GM18498 (cell line): ENCODE results near the gene SPOP.

Experiments
- ATAC-seq: cut with Tn5 transposase; IDR thresholded peaks from one replicate; pipeline ENCODE4 v1.9.1; 2021; ENCODE audit warnings: mild to moderate bottlenecking, moderate library complexity; ENCODE audit not compliant: unreplicated experiment

SPOP gene

DNA sequence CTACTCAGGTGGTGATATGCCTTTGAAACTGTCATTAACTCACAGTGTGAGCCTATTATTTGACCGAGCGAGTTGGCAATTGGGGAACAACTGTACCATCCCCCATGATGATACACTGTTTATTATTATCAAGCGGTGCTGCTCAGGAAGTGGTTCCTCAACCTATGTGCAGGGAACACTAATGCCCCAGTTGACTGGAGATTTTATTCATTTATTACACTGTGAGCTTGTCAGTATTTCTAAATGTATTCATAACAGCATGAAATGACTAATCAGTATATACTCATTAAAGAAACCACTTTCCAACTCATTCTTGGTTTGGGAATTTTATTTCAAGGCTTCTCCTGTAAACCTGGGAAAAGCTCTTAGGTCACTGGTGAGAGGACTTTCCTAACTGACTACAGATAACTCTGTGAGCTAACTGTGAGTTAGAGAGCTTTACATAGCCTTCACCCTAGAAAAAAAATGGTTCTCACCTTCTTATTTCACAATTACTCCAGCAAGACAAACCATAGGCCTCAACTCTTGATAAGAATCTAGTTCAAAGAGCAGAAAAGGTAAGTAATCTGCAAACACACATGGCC, 59.8 kb downstream of the SPOP start:
- ATAC-seq = no peak

DNA sequence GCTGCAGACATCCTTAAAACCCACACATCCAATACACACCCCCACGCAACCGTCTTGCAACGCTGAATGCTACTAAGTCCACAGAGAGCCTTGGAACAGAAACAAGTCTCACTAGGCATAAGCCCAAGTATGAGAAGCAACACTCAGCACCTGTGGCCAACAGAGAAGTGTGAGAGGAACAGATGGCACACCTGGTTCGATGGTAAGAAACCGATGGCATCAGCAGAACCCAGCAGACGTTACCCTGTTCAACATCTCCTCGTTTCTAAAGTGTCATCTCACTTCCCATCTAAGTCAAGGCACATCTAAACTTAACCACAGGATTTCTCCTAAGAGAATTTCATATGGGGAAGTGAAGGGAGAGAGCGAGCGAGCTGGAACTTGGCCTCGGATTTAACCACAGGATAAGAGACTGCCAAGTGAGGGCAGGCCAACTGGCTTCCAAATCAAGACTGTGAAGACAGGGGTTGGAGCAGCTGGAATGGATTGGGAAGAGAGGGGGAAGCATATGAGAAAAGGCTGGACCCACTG, 61.2 kb downstream of the SPOP start:
- ATAC-seq = no peak

DNA sequence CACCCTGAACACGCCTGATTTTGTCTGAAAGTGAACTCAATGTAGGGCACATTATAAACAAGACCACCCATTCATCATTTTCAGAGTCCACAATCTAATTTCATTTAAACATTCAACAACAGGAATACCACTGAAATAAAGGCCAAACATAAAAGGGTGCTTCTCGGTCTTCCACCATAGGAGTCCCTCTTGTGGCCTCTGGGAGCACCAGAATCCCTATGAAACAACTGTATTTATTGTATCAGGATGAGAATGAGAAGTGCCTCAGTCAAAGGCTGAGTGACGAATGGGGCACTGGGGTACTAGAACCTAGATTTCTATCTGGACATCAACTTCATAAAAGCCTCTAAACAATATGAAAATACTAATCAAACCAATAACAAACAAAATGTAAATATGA, 61.8 kb downstream of the SPOP start:
- ATAC-seq = no peak

DNA sequence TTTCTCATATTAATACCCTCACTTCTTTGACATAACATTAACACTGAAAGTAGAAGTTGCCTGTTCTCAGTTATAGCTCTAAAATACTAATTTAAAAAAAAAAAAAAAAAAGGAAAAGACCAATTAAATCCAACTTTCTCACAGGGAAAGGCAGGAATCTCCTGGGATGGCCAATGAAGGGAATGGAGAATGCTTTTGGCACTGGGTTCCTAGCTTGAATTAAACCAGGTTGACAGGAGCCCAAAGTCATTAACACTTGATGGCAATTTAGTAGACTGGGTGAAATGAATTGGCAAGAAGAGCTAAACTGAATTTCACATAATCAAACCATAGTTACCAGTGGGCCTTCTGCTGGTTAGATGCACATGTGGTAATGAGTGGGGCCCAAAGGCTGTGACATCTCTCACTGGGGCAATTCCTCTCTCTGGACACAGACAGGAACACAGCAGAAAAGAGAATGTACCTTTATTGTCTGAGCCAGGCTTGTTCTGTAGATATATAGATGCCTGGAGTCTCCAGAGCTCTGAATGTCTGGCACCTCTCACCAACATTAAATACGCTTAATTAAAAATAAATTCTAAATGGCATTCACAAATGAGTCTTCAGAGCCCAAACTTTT, 64.6 kb downstream of the SPOP start:
- no peak for ATAC-seq

DNA sequence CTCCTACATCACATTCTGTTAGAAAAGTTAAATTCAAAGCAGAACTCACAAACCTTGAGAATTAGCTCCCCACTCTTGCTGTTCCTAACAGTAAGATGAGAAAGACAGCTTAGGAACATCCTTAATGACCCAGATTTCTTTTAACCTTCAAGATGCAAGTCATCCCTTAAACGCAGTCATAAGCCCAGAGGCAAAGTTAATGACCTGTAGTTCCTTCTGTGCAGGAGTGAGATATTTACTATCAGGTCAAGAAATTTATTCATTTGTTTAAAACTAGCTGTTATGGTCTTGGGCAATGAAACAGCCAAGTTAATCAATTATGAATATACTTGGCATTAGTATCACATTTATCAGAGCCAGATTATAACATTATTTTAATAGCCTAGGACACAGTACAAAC, 65.2 kb downstream of the SPOP start:
- ATAC-seq = no peak

DNA sequence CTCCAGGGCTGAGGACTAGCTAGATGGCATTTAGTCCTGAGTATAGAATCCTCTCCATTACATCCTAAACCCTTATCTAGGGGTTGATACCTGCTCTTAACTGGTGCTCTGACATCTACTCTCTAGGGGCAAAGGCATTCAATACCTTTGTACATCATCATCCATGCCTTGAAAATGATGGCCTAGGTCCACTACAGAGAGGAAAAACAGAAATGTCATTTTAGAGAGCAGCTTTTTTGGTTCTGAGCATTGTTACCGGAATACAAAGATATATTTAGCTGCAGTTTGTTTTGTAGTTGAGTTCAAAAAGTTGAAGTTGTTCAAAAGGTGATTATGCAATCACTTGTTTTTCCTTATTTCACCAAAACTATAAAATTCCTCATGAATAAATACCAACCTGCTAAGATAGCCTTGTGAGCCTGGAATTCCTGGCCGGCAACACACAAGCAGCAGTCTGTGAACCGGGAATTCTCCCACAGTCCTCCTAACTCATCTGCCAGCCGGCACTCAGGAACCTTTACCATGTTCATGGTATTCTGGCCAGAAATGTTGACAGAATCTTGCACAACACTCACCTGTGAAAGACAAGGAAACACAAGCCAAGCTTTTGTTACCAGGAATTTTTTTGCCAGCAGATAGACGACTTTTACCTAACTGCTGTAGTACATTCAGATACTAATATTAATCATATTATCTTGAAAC, 66.9 kb downstream of the SPOP start:
- ATAC-seq = no peak

DNA sequence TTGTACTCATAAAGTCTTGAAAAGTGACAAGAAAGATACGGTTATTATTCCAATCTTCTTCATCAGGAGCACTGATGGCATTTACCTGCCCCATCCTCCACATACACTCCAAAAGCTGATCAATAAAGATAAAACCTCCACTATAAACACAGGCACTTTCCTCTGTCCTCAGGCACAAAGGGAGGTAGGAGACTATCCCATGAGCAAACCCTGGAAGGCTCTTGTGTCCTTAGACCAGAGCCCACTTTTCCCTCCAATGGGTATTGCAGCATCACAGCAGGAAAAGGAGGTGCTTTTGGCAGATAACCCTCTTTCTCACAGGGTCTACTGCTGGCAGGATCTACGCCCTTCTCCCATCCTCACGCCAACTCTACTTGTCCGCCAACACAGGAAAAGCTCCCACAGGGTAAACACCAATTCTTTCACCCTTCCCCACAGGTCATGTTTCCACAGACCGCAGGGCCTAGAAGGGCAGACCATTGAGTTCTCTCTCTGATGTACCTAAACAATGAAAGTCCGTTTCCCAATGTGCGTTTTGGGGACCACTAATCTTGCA, 73.5 kb downstream of the SPOP start:
- ATAC-seq = no peak

DNA sequence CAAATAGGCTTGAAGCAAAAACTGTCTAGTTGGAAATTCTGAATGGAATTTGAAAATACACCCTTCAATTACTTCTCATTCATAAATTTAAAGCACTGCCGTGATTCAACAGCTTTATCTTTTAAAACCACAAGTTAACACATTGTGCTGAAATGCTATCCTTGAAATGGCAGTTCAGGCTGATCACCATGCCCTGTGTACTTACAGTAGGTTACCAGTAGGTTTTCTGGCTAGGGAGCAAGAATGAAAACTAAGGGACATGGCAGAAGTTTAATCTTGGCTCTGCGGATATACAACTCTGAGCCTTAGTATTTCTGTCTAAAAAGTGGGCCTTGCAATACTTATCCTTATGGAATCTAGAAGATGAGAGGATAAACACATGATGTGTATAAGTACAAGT, 74.2 kb downstream of the SPOP start:
- no peak for ATAC-seq

DNA sequence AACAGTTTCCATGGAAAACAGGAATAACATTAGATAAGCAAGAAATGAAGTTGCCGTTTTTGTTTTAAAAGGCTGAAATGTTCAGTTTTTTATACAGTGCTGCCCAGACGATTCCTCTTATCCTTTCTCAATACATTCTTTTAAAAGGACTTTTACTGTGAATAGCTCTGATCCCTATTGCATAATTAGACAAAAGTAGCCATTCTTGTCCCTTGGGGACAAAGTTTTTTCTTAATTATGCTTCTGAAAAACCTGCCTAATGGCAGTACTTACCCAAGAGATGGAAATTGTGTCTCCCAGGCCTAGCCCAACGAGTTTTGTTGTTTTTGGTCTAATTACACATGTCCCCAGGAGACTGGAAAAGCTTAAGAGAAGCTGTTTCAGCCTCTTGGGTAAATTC, 74.7 kb downstream of the SPOP start:
- ATAC-seq = no peak

DNA sequence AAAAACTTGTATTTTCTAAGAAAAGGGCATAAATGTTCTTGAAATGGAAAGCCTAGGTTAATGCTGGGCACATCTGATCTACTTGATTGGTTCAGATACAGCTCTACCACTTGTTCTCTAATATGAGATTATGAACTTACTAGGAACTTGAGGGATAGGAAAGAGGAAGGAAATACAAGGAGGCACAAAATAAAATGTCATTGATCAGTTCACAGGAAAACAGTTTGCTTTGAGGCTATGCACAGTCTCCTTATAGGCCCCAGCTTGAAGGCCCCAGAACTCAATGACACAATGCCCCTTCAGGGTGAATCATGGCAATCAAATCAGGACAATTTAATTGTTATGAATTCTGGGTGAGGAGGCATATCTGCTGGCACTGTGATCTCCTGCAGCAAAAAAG, 75.1 kb downstream of the SPOP start:
- no peak for ATAC-seq

DNA sequence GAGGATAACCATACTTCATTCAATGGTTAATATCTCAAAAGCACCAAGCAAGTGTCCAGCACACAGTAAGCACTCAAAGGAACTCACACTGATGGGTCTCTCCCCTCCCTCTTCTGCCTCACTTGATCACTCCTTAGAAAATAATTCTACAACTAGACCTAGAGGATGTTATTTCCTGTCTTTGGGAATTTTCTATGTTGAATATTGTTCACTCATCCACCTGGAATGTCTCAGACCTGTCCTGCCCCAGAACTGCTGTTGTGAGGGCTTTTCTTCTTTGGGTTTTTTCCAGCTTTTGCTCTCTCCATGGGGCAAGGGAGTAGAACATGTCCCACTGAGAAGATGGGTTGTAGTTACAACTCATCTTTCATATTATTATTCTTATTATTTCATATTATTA, 76.9 kb downstream of the SPOP start:
- no peak for ATAC-seq

DNA sequence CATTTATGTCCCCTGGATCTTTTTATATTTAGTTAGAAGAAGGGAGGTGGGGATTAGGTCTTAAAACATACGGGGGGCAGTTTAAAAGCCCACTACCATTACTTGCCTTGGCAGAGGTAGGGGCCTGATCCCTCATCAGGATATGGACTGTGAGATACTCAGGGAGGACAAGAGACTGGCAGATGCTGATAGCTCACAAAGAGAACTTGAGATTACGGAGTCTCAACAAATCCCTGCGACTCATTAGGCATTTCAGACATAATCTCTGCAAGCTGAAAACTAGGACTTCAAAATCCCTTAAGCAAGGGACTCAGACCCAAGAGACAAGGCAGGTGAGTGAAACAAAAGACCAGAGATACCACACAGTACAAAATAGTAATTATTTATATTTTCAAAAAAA, 79.0 kb downstream of the SPOP start:
- no peak for ATAC-seq

DNA sequence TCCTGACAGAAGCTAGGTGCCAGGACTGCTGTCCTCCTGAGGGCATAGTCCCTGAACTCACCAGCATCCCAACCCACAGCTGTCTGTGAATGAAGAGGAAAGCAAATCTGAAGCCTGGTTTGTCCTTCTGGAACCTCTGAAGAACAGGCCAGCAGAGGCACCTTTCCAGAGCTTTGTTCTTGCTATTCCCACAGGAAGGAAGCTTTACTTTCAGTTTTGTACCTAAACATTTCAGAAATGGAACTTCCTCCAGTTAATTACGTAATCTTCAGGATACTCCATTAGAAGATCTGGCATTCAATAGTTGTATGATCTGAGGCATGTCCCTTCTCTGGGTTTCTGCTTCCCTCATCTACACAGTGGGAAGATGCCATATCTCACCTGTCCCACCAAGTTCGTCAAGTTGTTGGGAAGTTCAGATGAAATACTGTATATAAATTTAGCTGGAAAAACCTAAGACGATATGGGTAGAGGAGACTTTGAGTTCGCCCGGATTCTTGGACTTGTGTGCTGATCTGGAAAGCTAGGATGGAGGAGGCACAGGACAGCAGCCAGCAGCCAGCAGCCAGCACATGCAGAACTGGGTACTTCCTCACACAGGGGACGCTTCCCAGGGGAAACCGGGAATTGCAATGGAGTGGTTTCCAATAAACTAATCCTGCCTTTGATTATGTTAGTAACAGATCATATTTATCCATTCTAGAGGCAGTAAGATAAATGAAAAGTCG, 79.8 kb downstream of the SPOP start:
- no peak for ATAC-seq

DNA sequence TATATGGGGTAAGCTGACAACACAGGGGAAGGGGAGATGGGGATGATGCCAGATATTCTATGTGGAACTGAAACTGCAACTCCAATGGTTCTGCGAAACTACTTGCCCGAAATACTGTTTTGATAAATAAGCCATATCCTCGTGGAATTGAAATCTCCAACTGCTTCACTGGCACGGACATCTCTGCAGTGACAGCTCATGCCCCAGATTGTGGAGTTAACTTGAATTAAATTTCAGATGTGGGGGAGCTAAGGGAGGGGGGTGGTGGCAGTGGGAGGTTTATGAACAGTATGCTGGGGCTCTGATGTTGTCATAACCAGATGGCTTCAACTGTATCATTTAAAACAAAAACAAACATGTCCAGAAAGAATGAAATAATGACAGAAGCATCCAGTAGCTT, 80.5 kb downstream of the SPOP start:
- ATAC-seq = no peak

DNA sequence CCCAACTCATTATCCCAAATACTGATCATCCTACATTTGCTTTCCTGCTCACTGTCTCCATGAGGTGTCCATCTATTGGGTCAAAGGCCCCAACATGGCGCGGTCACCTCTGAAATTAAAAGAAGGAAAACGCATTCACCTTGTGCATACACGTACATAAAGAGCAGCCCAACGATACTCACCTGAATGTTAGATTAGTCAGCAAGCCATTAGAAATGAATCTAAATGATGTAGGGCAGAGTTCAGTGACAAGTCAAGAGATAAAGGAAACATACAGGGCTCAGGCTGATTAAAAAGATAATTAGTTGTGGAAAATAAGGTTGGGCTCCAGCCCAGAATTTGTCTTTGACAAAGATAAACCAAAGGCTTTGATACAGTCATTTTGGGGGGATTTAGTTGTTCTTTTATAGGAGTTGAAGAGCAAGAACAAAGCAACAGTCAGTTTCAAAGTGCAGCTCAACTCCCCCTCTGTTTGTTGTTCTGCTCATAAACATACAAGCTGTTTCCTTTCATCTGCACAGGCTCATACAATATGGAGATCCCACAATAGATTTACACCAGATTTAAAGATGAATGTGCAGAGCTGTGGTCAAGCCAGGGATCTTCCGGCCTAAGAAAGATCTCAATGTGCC, 81.2 kb downstream of the SPOP start:
- ATAC-seq = no peak

DNA sequence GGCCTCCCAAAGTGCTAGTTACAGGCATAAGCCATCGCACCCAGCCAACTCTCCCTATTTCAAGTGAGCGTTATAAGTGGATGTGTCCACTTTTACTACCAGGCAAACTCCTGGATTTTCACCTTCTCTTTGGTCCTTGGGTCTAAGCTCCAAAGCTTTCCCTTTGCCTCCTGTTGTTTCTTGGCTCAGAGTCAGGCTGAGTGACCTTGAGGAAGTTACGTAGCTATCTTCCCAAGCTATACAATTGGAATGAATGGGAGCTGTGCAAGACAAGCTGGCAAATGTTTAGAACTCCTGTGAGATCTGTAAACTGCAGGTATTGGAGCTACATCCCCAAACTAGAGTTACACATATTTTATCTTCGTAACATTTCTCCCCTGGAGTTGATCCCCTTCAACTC, 81.9 kb downstream of the SPOP start:
- ATAC-seq = no peak

DNA sequence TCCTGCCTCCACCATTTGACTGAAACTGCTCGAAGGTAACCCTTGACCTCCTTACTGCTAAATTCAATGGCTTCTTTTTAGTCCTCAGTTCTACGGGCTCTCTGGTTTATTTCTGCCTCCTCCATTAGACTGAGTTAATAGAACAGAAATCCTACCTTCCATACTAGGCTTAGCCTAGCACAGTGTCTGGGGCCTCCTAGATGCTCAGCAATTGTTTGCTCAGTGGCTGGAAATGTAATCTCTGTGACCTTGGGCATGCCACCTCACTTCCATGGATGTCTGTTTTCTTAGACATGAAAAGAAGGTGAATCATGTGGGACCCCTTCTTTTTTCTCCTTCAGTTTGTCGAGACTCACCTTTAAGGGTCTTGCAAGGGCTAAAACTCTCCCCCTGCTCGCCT, 82.6 kb downstream of the SPOP start:
- no peak for ATAC-seq

DNA sequence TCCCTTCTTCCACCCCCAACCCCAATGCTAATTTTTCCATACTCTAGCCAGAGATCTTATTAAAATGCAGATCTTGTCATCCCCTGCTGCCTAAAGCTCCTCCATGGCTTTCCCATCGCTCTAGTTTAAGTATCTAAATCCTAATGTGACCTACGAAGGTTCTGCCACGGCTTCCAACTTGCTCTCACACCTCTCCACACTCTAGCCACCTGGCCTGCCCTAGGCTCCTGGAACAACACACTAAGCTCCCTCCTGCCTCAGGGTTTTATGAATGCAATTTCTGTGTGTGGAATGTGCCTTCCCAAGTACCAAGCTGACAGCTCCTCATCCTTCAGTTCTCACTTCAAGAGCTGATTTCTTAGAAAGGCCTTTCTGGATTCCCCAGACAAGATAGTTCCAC, 85.6 kb downstream of the SPOP start:
- ATAC-seq = no peak

DNA sequence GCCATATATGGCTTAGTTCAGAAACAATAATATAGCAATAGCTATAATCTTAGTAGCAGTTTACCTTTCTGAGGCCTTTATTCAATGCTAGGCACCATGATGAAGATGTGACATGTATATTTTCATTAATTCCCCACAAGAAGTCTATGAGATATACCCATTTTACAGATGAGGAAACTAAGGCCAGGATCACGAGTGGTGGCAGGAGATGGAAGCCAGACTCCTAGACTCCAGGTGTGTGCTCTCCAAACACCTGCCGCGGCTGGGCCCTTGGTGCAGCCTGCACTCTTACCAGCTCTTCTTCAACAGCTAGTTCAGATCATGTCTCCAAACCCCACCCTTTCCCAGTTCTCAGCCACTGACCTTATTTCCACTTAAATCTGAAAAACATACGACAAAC, 87.0 kb downstream of the SPOP start:
- ATAC-seq = no peak

DNA sequence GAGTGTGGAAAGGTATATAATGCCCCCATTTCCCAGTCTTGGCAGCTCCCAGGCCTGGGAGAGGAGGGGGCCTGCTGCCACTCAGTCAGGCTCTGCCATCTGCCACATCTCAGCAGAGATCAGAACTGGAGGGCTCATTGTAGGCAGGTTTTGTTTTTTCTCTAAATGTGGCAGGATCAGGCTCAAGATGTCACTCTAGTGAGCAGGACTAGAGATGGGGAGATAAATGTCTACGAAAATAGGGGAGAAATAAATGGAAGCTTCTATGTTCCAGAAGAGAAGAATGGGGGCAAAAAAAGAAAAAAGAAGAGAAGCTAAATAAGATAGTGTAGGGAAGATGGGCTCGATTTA, 88.3 kb downstream of the SPOP start:
- ATAC-seq = no peak
